GM21528 (cell line): ENCODE data around the gene IL2RA.

ENCODE experiments used
- ATAC-seq: cut with Tn5 transposase; IDR thresholded peaks from one replicate; pipeline ENCODE4 v1.9.1; 2021; ENCODE audit warnings: mild to moderate bottlenecking, moderate library complexity; ENCODE audit not compliant: unreplicated experiment, low FRiP score

The IL2RA gene

DNA sequence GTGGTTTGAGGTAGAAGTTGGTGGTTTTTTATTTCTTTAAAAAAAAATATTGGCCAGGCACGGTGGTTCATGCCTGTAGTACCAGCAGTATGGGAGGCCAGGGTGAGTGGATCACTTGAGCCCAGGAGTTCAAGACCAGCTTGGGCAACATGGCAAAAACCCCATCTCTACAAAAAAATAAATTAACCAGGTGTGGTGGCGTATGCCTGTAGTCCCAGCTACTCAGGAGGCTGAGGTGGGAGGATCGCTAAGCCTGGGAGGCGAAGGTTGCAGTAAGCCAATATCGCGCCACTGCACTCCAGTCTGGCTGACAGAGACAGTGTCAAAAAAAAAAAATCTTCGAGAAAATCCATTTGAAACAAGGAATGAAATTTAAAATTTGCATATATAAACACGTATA lies 1.1 kb downstream of the IL2RA start:
- ATAC-seq = no peak

DNA sequence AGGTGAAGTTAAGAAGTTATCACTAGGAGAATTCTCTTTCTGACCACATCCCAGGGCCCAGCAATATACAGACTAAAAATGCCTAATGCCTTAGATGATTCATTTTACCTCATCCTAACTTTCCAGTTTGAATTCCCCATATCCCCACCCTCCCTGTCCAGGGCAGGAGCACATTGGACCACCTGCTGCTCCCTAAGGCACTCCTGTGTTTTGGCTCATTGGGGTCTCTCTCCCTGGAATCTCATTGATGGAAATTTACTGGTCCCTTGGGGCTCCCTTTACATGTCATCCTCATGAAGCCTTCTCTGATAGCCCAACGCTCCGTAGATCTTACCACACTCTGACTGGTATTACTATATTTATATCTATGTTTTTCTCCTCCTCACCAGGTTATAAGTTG lies 2.7 kb downstream of the IL2RA start:
- no peak for ATAC-seq

GRCh38 chr10:6058682-6059475 lies 3.3 kb downstream of the IL2RA start:
- no peak for ATAC-seq

GRCh38 chr10:6056411-6057135 lies 5.6 kb downstream of the IL2RA start:
- ATAC-seq = no peak

GRCh38 chr10:6055929-6056328 lies 6.2 kb downstream of the IL2RA start:
- no peak for ATAC-seq

DNA sequence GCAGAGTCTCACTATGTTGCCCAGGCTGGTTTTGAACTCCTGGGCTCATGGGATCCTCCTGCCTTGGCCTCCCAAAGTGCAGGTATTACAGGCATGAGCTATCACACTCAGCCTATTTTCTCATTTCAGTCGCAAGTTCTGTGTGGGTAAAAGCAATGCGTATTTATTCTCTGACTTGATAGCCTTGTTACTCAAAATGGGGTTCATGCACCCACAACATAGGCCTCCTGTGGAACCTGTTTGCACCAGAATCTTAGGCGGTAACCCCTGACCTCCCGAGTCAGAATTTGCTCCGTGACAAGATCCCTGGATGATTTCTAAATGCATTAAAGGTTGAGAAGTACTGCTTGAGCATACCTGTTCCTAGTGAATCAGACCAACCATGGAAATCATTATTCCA lies 7.3 kb downstream of the IL2RA start:
- no peak for ATAC-seq

- ATAC-seq = no peak
Observed at GRCh38 chr10:6053816-6054631, 8.1 kb downstream of the IL2RA start.

DNA sequence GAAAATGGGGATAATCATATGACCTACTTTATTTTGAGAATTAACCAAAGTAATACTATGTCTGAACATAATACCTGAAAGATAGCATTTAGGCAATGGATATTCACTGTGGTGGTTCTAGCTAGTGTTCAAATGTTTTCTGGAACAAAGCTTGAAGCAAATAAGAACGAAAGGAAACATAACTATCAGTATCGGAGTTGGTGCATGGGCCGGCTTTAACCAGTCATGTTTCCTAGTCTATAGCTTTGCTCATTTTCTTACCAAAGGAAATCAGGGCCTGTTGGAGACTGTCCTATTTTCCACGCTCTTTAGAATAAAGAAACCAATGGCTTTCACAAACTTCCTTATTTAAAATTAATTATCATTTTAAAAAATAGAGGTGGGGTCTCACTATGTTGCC lies 8.9 kb downstream of the IL2RA start:
- ATAC-seq = no peak

DNA sequence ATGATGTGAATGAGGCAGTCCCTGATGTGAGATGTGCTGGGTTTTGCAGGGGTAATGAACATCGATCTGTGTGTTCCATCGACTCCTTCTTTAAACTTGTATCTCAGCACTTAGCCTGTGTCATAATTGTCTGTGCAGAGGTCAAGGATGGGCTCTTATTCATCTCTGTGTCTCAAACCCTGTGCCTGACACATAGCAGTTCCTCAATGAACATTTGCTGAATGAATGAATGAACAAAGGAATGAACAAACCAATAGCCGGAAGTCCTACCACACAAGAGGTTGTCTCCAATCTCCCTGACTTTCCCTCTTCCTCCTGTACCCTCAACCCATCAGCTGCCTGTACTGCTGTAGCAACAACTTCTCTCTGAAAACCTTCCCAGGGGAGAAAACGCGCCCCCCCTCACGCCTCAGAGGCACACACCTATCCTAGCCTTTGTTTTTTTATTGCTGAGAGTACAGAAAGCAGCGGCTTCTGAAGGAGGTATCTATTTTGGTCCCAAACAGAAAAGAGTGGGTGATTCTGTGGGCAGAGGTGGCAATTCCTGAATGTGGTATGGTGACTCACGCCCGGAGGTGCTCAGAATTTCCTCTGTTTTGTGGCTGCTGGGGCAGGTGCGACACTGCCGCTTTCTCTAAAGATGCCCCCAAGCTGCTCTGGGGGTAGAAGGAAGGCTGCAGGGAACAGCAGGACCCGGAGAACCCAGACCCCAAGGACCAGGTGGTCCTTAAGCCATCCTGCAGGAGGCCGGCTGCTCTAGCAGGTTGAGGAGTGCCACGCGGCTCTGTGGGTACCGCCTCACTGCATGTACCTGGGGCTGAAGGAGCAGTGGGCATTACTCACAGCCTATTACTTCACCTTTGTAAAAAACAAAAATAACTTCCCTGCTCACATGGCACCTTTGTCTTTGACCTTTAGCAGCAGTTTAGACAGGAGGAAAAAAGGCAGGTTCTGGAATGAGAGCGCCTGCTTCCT lies 9.6 kb downstream of the IL2RA start:
- no peak for ATAC-seq

DNA sequence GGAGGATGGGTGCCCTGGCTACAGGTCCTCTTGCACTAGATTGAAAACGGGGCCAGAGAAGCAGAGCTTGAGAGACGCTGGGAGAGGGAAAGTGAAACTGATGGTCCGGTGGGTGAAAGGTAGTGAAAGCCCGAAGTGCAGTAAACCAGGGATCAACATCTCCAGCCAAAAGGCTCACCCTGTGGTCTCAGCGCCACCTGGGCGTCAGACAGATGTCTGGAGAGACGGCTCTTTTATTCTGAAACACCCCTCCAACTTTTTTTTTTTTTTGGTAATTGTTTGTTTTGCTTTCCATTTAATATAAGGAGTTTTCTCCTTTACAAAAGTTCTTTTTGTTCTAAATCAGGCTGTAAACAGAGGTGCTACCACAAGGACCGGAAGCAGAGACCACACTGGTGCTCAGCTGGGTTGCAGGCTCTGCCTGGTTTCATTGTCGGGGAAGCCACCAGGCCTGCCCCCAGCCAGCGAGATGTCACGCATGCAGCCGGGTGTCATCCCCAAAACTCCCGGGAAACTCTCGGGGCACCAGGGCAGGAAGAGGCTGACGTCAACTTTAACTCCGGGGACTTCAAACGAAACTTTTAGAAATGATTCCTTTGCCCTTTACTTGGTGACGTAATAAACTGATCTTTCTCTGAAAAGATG lies 11.2 kb downstream of the IL2RA start:
- peak; percentile 72 for ATAC-seq

DNA sequence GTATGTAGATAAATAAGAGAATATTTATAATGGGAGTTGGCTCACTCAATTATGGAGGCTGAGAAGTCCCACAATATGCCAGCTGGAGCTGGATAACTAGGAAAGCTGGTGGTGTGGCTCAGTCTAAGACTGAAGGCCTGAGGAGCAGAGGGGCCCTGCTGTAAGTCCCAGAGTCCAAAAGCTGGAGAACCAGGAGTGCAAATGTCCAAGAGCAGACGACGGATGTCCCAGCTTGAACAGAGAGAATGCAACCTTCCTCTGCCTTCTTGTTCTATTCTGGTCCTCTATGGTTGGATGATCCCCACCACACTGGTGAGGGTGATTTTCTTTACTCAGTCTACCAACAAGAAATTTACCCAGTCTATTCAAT lies 13.2 kb downstream of the IL2RA start:
- ATAC-seq = no peak

GRCh38 chr10:6048281-6049030 lies 13.7 kb downstream of the IL2RA start:
- no peak for ATAC-seq

- no peak for ATAC-seq
Observed at GRCh38 chr10:6047847-6048246, 14.3 kb downstream of the IL2RA start.

DNA sequence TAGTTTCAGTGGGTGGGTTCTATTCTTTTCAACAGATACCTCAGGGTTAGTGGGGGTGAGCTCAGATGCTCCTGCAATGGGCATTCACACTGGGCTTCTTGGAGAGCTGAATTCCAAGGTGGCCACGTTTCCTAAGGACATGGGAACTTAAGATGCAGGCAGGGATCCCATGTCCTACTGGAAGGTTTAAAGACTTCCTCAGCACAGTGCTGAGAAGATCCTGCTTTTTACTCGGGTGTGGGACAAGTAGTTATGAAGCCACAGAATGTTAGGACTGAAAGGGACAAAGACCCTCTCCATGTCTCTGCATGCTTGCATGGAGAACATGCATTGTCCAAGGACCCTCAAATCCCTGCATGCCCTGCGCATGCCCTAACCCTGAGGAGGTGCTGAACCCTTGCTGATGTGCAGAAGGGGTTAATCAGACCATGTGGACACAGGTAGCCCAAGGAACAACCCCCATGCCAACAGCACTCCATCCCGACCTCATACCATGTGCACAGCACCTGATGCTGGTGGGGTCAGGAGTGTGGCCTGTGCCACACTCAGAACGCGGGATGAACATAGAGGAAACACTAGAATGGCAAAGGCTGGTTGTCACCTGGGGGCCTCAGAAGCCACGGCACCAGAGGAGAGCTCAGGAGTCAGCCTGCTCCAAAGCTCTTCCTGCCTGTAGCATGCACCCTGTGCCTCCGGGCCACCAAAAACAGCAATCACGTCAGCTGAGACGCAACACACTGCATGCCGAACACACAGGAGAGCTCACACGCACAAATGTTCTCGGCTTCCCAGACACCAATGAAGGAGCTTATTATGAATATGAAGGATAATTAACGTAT lies 15.2 kb downstream of the IL2RA start:
- ATAC-seq = no peak

GRCh38 chr10:6045878-6046772 lies 16.0 kb downstream of the IL2RA start:
- ATAC-seq = no peak

GRCh38 chr10:6045314-6045848 lies 16.8 kb downstream of the IL2RA start:
- no peak for ATAC-seq
